B cell (primary cell): ENCODE data around the gene TCP1. TPM values are rescaled to one million over a fixed set of nuclear protein-coding genes. Genes with fewer than 3 reads are reported as not detected.

Source experiments
- ATAC-seq: fragments of 200-7000 bp; cut with Tn5 transposase; one replicate; pipeline ENCODE4 v1.10.0; 2021; ENCODE audit warnings: low read depth, mild to moderate bottlenecking, moderate number of reproducible peaks, moderate library complexity
- CTCF ChIA-PET: fragments of 350-600 bp; sonication (Branson Sonifier 250); formaldehyde crosslinking; loops from one replicate; lab custom pipeline; 2021; ENCODE audit warnings: antibody characterized with exemption, inconsistent platforms; lab: Charles Lee
- POLR2A ChIA-PET: fragments of 350-600 bp; sonication (Branson Sonifier 250); formaldehyde crosslinking; loops from one replicate; lab custom pipeline; 2021; ENCODE audit warnings: antibody characterized with exemption; lab: Charles Lee
- DNase-seq: peaks from one replicate; pipeline ENCODE4 v3.0.0; 2013
- H2AFZ ChIP-seq: 2 replicates; pipeline ENCODE4 v1.6.1; 2012; ENCODE audit warnings: mild to moderate bottlenecking, low read depth, low read length; ENCODE audit not compliant: insufficient read depth, poor library complexity, severe bottlenecking
- H3K27ac ChIP-seq, 2 donors: 1 replicate in 1 of 2; 2 replicates in 1 of 2; pipeline ENCODE4 v1.5.1; 2012 to 2013; ENCODE audit warnings: low read length in 2 of 2, mild to moderate bottlenecking in 2 of 2, moderate library complexity in 1 of 2
- H3K27me3 ChIP-seq, 4 experiments: fragments of 200-600 bp in 1 of 4; sonication (generic) in 1 of 4; replicated peaks in 1 of 4; 1 replicate in 2 of 4; 2 replicates in 2 of 4; pipeline versions ENCODE4 v1.6.1 to v1.7.0; 2013 to 2016; ENCODE audit warnings: low read length in 3 of 4, mild to moderate bottlenecking in 2 of 4, mixed read lengths in 1 of 4, moderate library complexity in 1 of 4; ENCODE audit not compliant: insufficient read depth in 4 of 4, control insufficient read depth in 3 of 4; ENCODE audit errors: control extremely low read depth in 1 of 4
- H3K36me3 ChIP-seq, 2 experiments: replicated peaks in 1 of 2; 1 replicate in 1 of 2; 2 replicates in 1 of 2; pipeline versions ENCODE4 v1.6.1 to v1.7.1; 2013; ENCODE audit warnings: low read length in 1 of 2; ENCODE audit not compliant: insufficient read depth in 2 of 2, control insufficient read depth in 1 of 2; ENCODE audit errors: control extremely low read depth in 1 of 2, extremely low read depth in 1 of 2
- H3K4me1 ChIP-seq, 2 donors: fragments of 200-600 bp in 1 of 2; sonication (generic) in 1 of 2; 1 replicate in 1 of 2; 2 replicates in 1 of 2; pipeline versions ENCODE4 v1.5.1 to v1.6.1; 2013 to 2017; ENCODE audit warnings: low read length in 2 of 2; ENCODE audit not compliant: control insufficient read depth in 2 of 2, insufficient read depth in 2 of 2
- H3K4me2 ChIP-seq: replicated peaks from 2 replicates; pipeline ENCODE3; 2012; ENCODE audit warnings: mild to moderate bottlenecking, low read depth, low read length; ENCODE audit not compliant: poor library complexity, severe bottlenecking
- H3K4me3 ChIP-seq, 5 experiments: fragments of 200-600 bp in 1 of 5; sonication (generic) in 1 of 5; 1 replicate in 3 of 5; 2 replicates in 2 of 5; pipeline versions ENCODE4 v1.5.1 to v1.7.0; 2011 to 2016; ENCODE audit warnings: low read length in 4 of 5, mild to moderate bottlenecking in 4 of 5, low read depth in 2 of 5, control low read depth in 1 of 5, moderate library complexity in 1 of 5; ENCODE audit not compliant: insufficient read depth in 1 of 5; ENCODE audit errors: control extremely low read depth in 1 of 5, extremely low read depth in 1 of 5
- H3K79me2 ChIP-seq: fragments of 200-600 bp; sonication (generic); one replicate; pipeline ENCODE4 v1.6.0; 2016; ENCODE audit warnings: low read length; ENCODE audit not compliant: control insufficient read depth, insufficient read depth
- H3K9ac ChIP-seq: fragments of 200-600 bp; sonication (generic); 2 replicates; pipeline ENCODE4 v1.6.1; 2017; ENCODE audit warnings: mild to moderate bottlenecking, low read length, moderate library complexity
- H3K9me3 ChIP-seq, 3 donors: one replicate each; pipeline versions ENCODE4 v1.6.1 to v1.7.1; 2013; ENCODE audit warnings: low read length in 2 of 3; ENCODE audit not compliant: control insufficient read depth in 2 of 3, insufficient read depth in 1 of 3; ENCODE audit errors: control extremely low read depth in 1 of 3
- H4K20me1 ChIP-seq: 2 replicates; pipeline ENCODE4 v1.6.0; 2012; ENCODE audit warnings: mild to moderate bottlenecking, low read length; ENCODE audit not compliant: insufficient read depth, control insufficient read depth, poor library complexity, severe bottlenecking
- H3K27ac Mint-ChIP-seq: one replicate; pipeline ENCODE4 v1.8.0; 2021; ENCODE audit warnings: mixed read lengths
- H3K27me3 Mint-ChIP-seq: one replicate; pipeline ENCODE4 v1.8.0; 2021; ENCODE audit warnings: mixed read lengths
- H3K4me1 Mint-ChIP-seq: one replicate; pipeline ENCODE4 v1.8.0; 2021; ENCODE audit warnings: mixed read lengths
- H3K4me3 Mint-ChIP-seq: one replicate; pipeline ENCODE4 v1.8.0; 2021; ENCODE audit warnings: mixed read lengths
- H3K9me3 Mint-ChIP-seq: one replicate; pipeline ENCODE4 v1.8.0; 2022; ENCODE audit warnings: mixed read lengths; ENCODE audit not compliant: insufficient read depth
- EZH2 ChIP-seq: IDR thresholded peaks from 2 replicates; pipeline ENCODE4 v1.6.1; 2012; ENCODE audit warnings: borderline replicate concordance, low read depth, mild to moderate bottlenecking, moderate library complexity, low read length; ENCODE audit not compliant: insufficient read depth, poor library complexity, severe bottlenecking
- WGBS: methylation state at CpG from one replicate; pipeline ENCODE4 v1.1.5; 2013; ENCODE audit warnings: missing lambda C conversion rate; ENCODE audit not compliant: insufficient coverage; 5-methylcytosine and 5-hydroxymethylcytosine counted together
- intact Hi-C: fragments of 100-400 bp; cut with micrococcal nuclease; formaldehyde crosslinking; loops from one replicate; pipeline ENCODE4 v1.10.0; 2022
- polyA plus RNA-seq: library from polyadenylated mRNA; depleted of rRNA; stranded (reverse); fragments of >200 nt; gene quantifications from 2 replicates; pipeline ENCODE4 v1.2.3, GENCODE V29; 2012
- total RNA-seq, 2 donors: library from RNA; stranded (reverse); fragments of 120-200 nt in 1 of 2; gene quantifications; 1 replicate in 1 of 2; 2 replicates in 1 of 2; pipeline versions ENCODE4 v1.2.3 to v1.2.4, GENCODE V29; 2013 to 2022
- TF ChIP-seq, protein P1 (sequence below): fragments of 200-600 bp; IDR thresholded peaks from one replicate; pipeline ENCODE4 v1.8.0; 2022; ENCODE audit warnings: antibody characterized with exemption, mild to moderate bottlenecking

Gene TCP1
- total and polyA plus RNA-seq, 2 donors (not counting 1 experiment from before 2014, with no cell fraction given): 63.8 to 137 TPM

DNA sequence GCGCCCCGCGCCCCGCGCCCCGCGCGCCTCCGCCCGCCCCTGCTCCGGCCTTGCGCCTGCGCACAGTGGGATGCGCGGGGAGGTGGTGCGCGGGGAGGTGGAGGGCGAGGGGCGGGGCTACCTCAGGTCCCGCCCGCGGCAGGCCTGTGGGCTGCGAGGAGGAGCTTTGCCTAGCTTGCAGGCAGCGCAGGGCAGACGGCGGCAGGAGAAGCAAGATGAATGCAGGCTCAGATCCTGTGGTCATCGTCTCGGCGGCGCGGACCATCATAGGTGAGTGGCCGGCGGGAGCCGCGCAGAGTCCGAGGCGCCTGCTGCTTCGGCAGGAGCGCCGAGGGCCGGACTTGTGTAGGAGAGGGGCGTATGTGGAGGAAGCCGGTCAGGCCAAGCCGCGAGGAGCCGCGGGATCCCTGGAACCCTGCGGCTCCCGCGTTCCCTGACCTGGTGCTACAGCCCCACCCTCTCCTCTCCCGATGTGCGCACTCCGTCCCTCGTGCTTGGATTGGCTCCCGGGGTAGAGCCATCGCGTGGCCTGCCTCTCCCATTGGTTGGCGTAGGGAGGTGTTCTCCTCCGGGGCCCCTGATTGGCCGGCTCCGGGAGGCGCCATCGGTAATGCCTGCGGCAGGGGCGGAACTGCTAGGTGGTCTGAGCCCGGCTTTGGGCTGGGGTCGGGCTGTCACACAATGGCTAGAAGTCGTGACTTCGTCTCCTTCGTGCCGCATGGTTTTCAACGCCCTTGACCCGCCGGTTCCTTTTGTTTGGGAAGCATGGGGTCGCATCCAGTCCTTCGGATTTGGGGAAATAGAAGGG, 27.3 kb downstream of the TCP1 start, which contains the start of gene ACAT2:
ACAT2 (plus strand) TSS at position 173 of the 808 bp plus-strand sequence; CDS start at position 216, 43 bp downstream.
- H2AFZ ChIP-seq: peak within 1 kb of the TSS; percentile 88
- peak within 1 kb of the TSS; percentile 95 to 96 for H3K27ac ChIP-seq
- ATAC-seq (peak; percentile 96), DNase-seq (peak; percentile 94)
- under 1% methylated on average over 75 of the region's 76 CpGs for WGBS
- H3K36me3 ChIP-seq: peaks cover 8 to 16% of the 10 kb centered on the region in 2 experiments
- POLR2A ChIA-PET: interaction anchor here (0.8 to 3.6 kb wide), 6 partner anchors 8 to 69 kb away, joined by 3 to 28 read pairs (median 6); partner anchors contain the start of genes MRPL18, SOD2, TCP1 and WTAP
- peak within 1 kb of the TSS; percentile 92 for H3K9ac ChIP-seq
- H3K27me3 ChIP-seq: no peaks in the 10 kb centered on the region
- no peak for TF ChIP-seq EZH2
- peak within 1 kb of the TSS; percentile 83 to 99 (median 93) for H3K4me3 ChIP-seq
- no peaks in the 10 kb centered on the region for H3K27me3 Mint-ChIP-seq
- no peaks in the 10 kb centered on the region for H4K20me1 ChIP-seq
- H3K4me1 ChIP-seq: peaks cover 17 to 19% of the 10 kb centered on the region in 2 donors
- no peaks in the 10 kb centered on the region for H3K9me3 Mint-ChIP-seq
- H3K79me2 ChIP-seq: peaks cover 20% of the 10 kb centered on the region
- CTCF ChIA-PET: interaction anchor here (0.9 to 1.3 kb wide), 4 partner anchors 8 to 70 kb away, joined by 3 to 5 read pairs (median 4); partner anchors contain the start of genes MRPL18, SOD2 and TCP1
- peak within 1 kb of the TSS; percentile 96 for H3K27ac Mint-ChIP-seq
- peaks cover 21% of the 10 kb centered on the region for H3K4me1 Mint-ChIP-seq
- intact Hi-C loops: loop anchor here (1.0 kb wide), 4 partner anchors 27 to 206 kb away; partner anchors contain the start of genes SOD2, TCP1 and WTAP
- H3K4me3 Mint-ChIP-seq: peak within 1 kb of the TSS; percentile 95
- H3K9me3 ChIP-seq: no peaks in the 10 kb centered on the region
- peak within 1 kb of the TSS; percentile 95 for H3K4me2 ChIP-seq

DNA sequence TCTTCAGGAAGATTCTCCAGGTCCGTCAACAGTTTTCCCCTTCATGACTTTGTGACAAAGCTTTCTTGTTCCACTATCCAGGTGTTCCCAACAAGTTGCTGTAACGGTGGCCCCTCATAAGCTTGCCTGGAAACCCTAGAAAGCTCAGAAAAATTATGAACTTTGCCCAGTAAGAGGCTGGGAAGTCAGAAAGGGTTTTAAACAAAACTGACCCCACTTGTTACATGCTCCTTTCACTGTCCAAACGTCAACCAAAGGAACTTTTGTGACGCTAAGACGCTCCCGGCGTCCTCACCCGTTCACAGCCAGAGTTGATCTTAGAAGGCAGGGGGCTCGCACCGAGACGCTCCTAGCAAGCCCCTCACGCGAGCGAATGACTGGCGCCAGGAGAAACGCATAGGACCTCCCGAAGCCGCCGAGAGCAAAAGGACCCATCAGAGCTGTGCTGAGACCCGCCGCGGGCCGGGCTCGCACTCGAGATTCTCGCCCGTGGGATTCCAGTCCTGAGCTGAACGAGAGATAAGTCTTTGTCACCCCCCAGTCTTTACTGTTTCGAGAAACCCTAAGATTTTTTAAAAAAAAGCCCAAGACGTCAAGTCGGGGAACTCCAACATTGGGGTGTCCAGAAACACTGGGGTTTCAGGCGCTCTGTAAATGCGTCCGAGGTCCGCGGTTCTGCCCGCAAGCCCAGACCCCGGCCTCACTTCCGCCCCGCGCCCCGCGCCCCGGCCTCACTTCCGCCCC, 28.1 kb downstream of the TCP1 start:
- peak overlapping the region; percentile 96 for H3K27ac Mint-ChIP-seq
- CTCF ChIA-PET: interaction anchor here (0.9 to 1.3 kb wide), 6 partner anchors 9 to 70 kb away, joined by 3 to 5 read pairs (median 4); partner anchors contain the start of genes MRPL18, SOD2 and TCP1

More for the DNA sequence above, 28.1 kb downstream of the TCP1 start:
- Histone ChIP-seq H3K9me3 (no peaks in the 10 kb centered on the region), H3K79me2 (peaks cover 20% of the 10 kb centered on the region), H4K20me1 (no peaks in the 10 kb centered on the region), H3K9ac (peak overlapping the region; percentile 92), H3K27me3 (no peaks in the 10 kb centered on the region), H3K4me1 (peaks cover 17 to 19% of the 10 kb centered on the region in 2 donors), H2AFZ (peak overlapping the region; percentile 88), H3K36me3 (peaks cover 8 to 11% of the 10 kb centered on the region in 2 experiments), H3K4me3 (peak overlapping the region; percentile 83 to 99 (median 93)), H3K4me2 (peak overlapping the region; percentile 95), H3K27ac (peak overlapping the region; percentile 95 to 96)
- POLR2A ChIA-PET: interaction anchor here (0.8 to 3.6 kb wide), 6 partner anchors 9 to 69 kb away, joined by 3 to 28 read pairs (median 6); partner anchors contain the start of genes MRPL18, SOD2, TCP1 and WTAP
- Mint-ChIP-seq H3K4me3 (peak overlapping the region; percentile 95), H3K4me1 (peaks cover 21% of the 10 kb centered on the region), H3K9me3 (no peaks in the 10 kb centered on the region), H3K27me3 (no peaks in the 10 kb centered on the region)
- no peak for ATAC-seq
- 8% methylated on average over 44 of the region's 45 CpGs for WGBS
- DNase-seq: no peak
- TF ChIP-seq, protein P1, sequence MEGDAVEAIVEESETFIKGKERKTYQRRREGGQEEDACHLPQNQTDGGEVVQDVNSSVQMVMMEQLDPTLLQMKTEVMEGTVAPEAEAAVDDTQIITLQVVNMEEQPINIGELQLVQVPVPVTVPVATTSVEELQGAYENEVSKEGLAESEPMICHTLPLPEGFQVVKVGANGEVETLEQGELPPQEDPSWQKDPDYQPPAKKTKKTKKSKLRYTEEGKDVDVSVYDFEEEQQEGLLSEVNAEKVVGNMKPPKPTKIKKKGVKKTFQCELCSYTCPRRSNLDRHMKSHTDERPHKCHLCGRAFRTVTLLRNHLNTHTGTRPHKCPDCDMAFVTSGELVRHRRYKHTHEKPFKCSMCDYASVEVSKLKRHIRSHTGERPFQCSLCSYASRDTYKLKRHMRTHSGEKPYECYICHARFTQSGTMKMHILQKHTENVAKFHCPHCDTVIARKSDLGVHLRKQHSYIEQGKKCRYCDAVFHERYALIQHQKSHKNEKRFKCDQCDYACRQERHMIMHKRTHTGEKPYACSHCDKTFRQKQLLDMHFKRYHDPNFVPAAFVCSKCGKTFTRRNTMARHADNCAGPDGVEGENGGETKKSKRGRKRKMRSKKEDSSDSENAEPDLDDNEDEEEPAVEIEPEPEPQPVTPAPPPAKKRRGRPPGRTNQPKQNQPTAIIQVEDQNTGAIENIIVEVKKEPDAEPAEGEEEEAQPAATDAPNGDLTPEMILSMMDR: no peak
- TF ChIP-seq EZH2: no peak
- intact Hi-C loops: no loop called here
